Measurements from ENCODE around the gene PRDM16.

- no peak for TF ChIP-seq CTCF (IDR thresholded peaks at IDR 0.05; ENCODE audit: low read length)
- no peak for TF ChIP-seq EZH2 (optimal IDR thresholded peaks at IDR 0.05; ENCODE audit: low read depth, low read length)
Observed at GRCh38 chr1:3166206-3166918, 97.4 kb downstream of the PRDM16 start.
